ENCODE measurements around the gene KCNIP1. TPM values are rescaled to one million over a fixed set of nuclear protein-coding genes. Genes with fewer than 3 reads are reported as not detected.

The KCNIP1 gene
- polyA plus RNA-seq, 1 of the 3 experiments (the other 2 are of a cell fraction): 1.3 TPM

GRCh38 chr5:170601619-170602018 is 97.8 kb downstream of the KCNIP1 start:
- no peak overlapping the region for H3K27ac ChIP-seq (ENCODE audit: low read depth in 2 of 2, low read length in 1 of 2)
- H2AFZ ChIP-seq (ENCODE audit: low read depth): no peak overlapping the region
- no peaks in the 10 kb centered on the region for H3K9me3 ChIP-seq
- no peaks in the 10 kb centered on the region for H3K79me2 ChIP-seq (ENCODE audit: insufficient read depth)
- H3K36me3 ChIP-seq (replicated peaks in 1 of 2; ENCODE audit: control insufficient read depth in 1 of 2, insufficient read depth in 2 of 2, low read length in 1 of 2): no peaks in the 10 kb centered on the region
- H3K4me3 ChIP-seq (ENCODE audit: low read depth in 2 of 2, low read length in 1 of 2): no peak overlapping the region
- H3K4me1 ChIP-seq (ENCODE audit: control insufficient read depth in 1 of 2, insufficient read depth in 2 of 2, low read depth in 1 of 2, low read length in 1 of 2): peaks cover 11 to 35% of the 10 kb centered on the region in 2 experiments; a peak in 3 of 4 replicates
- no peak overlapping the region for H3K9ac ChIP-seq
- no peaks in the 10 kb centered on the region for H4K20me1 ChIP-seq (ENCODE audit: insufficient read depth)
- WGBS (ENCODE audit: low lambda C conversion rate): 87% methylated on average over 8 of the region's 11 CpGs
- no peaks in the 10 kb centered on the region for H3K9me2 ChIP-seq
- H3K4me2 ChIP-seq: no peak overlapping the region
- DNase-seq: no peak
- CTCF ChIA-PET: interaction anchor here (0.8 to 27.0 kb wide), 8 partner anchors 11 to 375 kb away, joined by 3 to 614 read pairs (median 4); no protein-coding TSS in a partner anchor
- POLR2A ChIA-PET: no interaction called here
- H3F3A ChIP-seq (replicated peaks; ENCODE audit: insufficient read depth): peaks cover 6% of the 10 kb centered on the region
- TF ChIP-seq SMC3 (IDR thresholded peaks at IDR 0.05; ENCODE audit: low read depth, low read length) (no peak), FOXM1 (IDR thresholded peaks at IDR 0.05; ENCODE audit: low read depth) (no peak), REST (IDR thresholded peaks at IDR 0.05; ENCODE audit: low read depth, low read length) (no peak), GABPA (IDR thresholded peaks at IDR 0.05; ENCODE audit: low read depth) (no peak), FOSL2 (IDR thresholded peaks at IDR 0.05; ENCODE audit: borderline replicate concordance, low read depth) (no peak), FOXJ3 (CRISPR knock-in tag; IDR thresholded peaks at IDR 0.05) (no peak), NFIC (IDR thresholded peaks at IDR 0.05; ENCODE audit: borderline replicate concordance) (no peak), EP300 (IDR thresholded peaks at IDR 0.05; ENCODE audit: borderline replicate concordance in 1 of 2, low read depth in 1 of 2, low read length in 1 of 2) (no peak), TEAD4 (IDR thresholded peaks at IDR 0.05; ENCODE audit: borderline replicate concordance, insufficient read depth) (no peak), SIN3A (IDR thresholded peaks at IDR 0.05; ENCODE audit: borderline replicate concordance, low read depth, low read length) (no peak), MEF2A (IDR thresholded peaks at IDR 0.05; ENCODE audit: borderline replicate concordance, low read depth) (no peak), RCOR1 (IDR thresholded peaks at IDR 0.05; ENCODE audit: low read length) (no peak), MAX (IDR thresholded peaks at IDR 0.05; ENCODE audit: low read depth) (no peak), ELF1 (IDR thresholded peaks at IDR 0.05) (no peak)
- TF ChIP-seq, protein P1, sequence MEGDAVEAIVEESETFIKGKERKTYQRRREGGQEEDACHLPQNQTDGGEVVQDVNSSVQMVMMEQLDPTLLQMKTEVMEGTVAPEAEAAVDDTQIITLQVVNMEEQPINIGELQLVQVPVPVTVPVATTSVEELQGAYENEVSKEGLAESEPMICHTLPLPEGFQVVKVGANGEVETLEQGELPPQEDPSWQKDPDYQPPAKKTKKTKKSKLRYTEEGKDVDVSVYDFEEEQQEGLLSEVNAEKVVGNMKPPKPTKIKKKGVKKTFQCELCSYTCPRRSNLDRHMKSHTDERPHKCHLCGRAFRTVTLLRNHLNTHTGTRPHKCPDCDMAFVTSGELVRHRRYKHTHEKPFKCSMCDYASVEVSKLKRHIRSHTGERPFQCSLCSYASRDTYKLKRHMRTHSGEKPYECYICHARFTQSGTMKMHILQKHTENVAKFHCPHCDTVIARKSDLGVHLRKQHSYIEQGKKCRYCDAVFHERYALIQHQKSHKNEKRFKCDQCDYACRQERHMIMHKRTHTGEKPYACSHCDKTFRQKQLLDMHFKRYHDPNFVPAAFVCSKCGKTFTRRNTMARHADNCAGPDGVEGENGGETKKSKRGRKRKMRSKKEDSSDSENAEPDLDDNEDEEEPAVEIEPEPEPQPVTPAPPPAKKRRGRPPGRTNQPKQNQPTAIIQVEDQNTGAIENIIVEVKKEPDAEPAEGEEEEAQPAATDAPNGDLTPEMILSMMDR (IDR thresholded peaks at IDR 0.05): no peak
- TF ChIP-seq, protein P2, sequence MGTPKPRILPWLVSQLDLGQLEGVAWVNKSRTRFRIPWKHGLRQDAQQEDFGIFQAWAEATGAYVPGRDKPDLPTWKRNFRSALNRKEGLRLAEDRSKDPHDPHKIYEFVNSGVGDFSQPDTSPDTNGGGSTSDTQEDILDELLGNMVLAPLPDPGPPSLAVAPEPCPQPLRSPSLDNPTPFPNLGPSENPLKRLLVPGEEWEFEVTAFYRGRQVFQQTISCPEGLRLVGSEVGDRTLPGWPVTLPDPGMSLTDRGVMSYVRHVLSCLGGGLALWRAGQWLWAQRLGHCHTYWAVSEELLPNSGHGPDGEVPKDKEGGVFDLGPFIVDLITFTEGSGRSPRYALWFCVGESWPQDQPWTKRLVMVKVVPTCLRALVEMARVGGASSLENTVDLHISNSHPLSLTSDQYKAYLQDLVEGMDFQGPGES (IDR thresholded peaks at IDR 0.05; ENCODE audit: low read depth, low read length): no peak
- no peaks in the 10 kb centered on the region for H3K27me3 ChIP-seq (ENCODE audit: insufficient read depth)

Data from SK-N-SH (cell line).